HG03442 (cell line): ENCODE results near the gene PRIMA1.

Experiments
- ATAC-seq: cut with Tn5 transposase; IDR thresholded peaks from one replicate; pipeline ENCODE4 v1.9.1; 2021; ENCODE audit warnings: mild to moderate bottlenecking, moderate library complexity; ENCODE audit not compliant: unreplicated experiment

PRIMA1 gene

DNA sequence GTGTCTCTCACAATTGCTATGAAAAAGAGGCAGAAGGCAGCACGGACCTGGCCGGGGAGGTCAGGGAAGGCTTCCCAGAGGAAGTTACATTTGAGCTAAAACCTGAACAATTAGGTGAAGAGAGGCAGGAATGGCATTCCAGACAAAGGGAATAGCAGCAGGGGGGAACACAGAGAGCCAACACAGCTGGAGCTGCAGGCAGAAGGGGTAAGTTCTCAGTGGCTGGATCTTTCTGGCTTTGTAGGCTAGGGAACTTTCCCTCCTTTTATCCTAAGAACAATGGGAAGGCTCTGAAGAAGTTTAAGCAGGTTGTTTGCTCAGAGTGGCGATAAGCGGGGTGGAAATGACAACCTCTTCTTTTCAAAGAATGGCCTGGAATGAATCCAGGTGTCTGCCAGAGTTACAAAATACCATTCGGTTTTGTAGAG is 100.0 kb downstream of the PRIMA1 start:
- no peak for ATAC-seq

DNA sequence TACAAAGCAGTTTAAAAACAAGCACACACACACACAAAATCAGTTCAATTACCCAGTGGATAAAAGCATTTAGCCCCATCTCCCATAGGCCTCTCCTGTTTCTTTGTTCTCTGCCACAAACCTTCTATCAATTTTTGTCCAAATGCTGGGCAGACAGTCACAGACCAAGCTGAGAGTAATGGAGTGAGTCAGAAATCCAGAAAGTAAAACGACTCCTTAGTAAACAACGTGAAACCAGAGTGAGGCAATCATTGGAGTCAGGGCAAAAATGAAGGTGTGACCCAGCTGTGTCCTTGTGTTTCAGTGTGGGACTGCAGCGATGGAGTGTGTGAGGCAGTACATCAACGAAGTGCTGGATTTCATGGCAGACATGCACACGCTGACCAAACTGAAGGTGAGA is 102.0 kb downstream of the PRIMA1 start:
- no peak for ATAC-seq

DNA sequence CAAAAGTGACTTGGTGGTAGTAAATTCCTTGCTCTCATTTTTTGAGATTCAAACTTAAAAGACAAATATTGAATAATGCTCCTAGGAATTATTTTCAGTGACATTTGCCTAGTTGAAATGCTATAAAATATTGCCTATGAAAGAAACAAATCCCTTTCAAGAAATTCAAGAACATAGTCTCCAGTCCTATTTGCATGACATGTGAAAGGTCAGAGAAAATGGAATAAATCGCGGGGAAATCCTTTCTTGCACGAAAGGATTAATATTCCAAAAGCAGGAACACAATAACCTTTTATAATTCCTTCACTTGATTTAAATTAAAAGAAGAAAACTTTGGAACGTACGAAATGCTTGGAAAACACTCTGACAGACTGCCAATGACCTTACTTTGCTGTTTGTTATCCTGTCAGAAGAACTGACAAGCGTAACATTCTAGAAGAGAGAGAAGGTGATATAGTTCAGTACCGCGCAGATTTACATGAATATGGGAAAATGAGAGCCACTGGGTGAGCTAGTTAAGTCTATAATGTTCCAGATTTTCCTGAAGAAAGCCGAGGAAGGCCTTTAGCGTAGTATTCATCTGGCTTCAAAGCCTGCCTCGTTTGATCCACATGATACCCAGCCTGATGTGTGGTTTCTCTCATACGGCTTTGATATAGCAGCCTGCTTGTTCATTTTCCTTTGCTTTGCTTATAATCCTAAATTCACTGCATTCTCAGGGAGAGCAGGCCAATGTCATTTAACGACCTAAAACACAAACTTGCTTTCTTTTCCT is 103.0 kb downstream of the PRIMA1 start:
- ATAC-seq = no peak

DNA sequence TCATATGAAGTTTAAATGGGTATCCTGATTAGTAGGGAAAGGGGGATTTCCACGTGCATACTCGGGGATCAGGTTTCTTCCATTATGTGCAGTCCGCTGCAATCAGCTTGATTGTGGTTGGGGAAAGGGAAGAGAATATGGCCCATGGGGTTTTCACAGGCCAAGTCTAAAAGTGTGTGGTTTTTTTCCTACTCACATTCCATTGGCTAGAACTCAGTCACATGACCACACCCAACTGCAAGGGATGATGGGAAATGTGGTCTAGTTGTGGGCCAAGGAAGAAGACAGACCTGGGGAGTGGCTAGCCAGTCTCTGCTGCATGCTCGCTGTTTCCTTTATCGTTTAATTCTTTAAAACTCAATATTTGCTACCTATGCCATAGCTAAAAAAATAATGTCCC is 105.1 kb downstream of the PRIMA1 start:
- ATAC-seq = no peak

DNA sequence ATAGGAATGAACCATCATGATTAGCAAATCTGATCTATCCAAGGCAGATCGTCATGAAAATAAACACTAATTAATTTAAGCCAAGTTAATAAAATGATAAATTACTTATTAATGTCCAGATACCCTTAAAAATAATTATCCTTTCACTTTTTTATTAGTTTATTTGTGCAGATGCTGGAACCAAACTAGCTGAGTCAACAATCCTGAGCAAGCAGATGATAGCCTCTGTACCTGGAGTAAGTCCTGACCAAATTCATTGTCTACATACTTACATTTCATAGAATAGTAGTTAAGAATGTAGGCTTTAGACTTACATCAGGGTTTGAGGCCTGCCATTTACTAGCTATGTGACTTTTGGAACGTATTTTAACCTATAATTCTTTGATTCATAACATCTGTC is 105.8 kb downstream of the PRIMA1 start:
- ATAC-seq = no peak

DNA sequence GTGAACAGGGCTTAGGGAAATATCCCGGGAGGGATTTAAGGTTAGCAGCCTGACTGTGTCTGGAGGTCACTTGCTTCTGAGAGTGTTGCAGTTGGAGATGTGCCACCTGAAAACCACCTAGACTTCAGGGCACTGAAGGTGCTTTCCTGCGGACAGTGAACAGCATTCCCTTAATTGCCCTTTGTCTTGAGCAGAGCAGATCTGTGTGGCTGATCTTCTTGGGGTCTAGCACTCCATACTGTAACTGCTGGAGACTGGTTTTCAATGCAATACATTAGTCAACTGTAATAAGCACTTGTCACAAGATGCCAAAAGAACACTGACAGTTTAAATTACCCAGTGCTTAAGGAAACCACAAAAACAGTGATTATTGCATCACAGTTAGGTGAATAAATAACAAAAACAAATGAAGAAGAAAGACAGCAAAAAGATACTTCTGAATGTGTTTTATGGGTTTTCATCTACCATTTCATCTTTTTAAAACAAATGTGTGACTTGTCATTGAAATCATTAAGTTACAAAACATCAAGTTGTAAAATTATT is 111.8 kb downstream of the PRIMA1 start:
- ATAC-seq = no peak

DNA sequence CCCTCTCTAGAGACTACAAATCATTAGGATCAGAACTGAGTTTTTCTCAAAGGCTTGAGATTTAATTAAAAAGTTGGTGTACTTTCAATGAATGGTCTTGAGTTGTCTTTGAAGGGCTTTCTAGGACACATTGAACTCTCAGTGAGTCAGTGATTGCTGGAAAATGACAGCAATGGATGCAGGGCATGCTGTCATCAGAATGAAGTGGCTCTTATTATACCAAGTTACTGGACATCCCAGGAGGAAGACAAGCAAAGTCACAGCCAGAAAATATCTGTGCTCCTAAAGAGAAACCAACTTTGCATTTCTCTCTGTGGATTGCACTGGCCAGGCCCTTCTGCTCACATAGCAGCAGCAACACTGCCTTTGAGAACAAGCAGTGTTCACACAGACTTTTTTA is 112.6 kb downstream of the PRIMA1 start:
- no peak for ATAC-seq

DNA sequence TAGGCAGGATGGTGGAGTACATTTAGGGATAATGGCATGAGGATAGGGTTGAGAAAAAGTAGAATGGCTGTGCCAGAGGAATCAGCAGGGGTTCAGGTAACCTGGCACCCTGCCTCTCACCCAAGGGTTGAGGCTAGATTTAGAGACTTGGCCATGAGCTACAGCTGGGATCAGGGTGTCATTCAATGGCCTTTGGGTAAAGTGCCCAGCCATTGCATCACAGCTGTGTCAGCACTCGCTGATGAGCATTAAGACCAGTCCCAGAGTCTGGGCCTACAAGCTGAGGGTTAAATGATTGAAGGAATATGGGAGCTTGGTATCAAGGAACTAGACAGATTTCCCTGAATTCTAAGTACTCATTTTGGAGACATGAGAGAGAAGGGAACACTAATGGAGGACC is 113.9 kb downstream of the PRIMA1 start:
- no peak for ATAC-seq

DNA sequence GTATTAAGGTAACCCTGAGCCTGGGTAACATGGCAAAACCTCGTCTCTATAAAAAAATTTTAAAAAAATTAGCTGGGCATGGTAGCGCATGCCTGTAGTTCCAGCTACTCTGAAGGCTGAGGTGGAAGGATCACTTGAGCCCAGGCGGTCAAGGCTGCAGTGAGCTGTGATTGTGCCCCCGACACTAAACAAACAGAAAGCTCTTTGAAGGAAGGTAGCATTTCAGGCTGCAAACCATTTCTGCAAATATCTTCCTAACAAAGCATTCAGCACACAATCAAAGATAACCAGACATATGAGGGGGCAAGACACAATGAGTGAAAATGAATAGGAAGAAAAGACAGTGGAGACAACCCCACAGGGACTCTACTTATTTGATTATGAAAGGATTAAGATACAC is 118.7 kb downstream of the PRIMA1 start:
- ATAC-seq = no peak
